ENCODE measurements around the gene EID1.
"Not testable (repeated sequence)": the region's sequence is repeated elsewhere in the genome, so short reads cannot be mapped to it uniquely, and the experiment has no call there.

EID1 gene, protein sequence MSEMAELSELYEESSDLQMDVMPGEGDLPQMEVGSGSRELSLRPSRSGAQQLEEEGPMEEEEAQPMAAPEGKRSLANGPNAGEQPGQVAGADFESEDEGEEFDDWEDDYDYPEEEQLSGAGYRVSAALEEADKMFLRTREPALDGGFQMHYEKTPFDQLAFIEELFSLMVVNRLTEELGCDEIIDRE

DNA sequence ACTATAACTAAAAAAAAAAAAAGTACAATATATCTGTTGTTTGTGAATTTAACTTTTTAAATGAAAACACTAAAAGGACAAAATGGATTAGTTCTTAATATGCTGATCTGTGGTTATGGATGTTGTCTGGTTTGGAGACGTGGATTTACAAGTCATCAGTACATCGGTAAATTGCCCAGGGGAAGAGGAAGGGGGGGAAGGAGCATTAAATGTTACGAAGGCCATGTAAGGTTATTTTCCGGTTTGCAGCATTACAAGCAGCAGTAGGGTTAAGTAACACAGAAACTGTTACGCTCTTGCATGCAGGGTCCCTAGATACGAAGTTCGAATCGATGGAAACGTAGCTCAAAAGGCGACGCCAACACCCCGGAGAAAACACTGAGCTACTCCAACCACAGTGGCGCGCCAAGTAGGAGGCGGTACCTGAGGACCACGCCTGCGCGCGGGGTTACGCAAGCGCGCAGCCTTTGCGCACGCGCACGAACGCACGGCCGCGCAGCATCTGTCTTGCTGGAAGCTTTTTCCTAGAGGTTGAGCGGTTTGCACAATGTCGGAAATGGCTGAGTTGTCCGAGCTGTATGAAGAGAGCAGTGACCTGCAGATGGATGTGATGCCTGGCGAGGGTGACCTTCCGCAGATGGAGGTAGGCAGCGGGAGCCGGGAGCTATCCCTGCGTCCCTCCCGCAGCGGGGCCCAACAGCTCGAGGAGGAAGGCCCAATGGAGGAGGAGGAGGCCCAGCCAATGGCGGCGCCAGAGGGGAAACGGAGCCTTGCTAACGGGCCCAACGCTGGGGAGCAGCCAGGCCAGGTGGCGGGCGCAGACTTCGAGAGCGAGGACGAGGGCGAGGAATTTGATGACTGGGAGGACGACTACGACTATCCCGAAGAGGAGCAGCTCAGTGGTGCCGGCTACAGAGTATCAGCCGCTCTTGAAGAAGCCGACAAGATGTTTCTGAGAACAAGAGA is at the start of gene EID1:
TSS of gene EID1 (plus strand) at position 505 of the 966 bp plus-strand sequence. CDS start at position 548, 43 bp downstream.
- DNase-seq, result peak; percentile 83

DNA sequence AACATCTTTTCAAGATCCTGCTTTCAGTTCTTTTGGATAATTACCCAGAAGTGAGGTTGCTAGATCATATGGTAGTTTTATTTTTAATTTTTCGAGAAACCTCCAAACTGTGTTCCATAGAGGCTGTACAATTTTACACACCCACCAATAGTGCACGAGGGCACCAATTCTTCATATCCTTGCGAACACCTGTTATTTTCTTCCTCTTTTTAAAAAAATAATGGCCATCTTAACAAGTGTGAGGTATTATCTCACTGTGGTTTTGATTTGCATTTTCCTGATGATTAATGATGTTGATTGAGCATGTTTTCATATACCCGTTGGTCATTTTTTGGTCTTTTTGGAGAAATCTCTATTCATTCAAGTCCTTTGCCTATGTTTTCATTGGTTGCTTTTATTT is 49.5 kb upstream of the EID1 start:
- DNase-seq, result no peak

DNA sequence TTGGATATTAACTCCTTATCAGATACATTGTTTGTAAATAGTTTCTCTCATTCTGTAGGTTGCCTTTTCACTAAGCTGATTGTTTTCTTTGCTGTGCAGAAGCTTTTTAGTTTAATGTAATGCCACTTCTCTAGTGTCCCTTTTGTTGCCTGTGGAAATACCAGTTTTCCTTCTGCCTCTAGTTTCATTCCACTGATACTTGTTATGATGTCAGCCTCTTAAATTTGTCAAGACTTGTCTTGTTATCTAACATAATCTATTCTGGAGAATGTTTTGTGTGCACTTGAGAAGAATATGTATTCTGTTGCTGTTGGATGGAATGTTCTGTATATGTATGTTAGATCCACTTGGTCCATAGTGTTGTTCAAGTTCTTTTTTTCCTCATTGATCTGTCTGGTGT is 49.0 kb upstream of the EID1 start:
- DNase-seq, result no peak

DNA sequence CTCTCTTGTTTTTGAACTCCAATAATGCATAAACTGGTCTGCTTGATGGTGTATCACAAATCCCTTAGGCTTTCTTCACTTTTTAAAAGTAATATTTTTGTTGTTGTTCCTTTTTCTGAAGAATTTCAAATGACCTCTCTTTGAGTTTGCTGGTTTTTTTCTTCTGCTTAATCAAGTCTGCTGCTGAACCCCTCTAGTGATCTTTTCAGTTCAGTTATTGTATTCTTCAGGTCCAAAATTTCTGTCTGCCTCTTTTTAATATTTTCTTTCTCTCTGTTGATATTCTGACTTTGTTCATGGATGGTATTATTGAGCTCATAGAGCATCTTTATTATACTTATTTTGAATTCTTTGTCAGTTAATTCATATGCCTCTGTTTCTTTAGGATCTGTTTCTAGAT is 45.3 kb upstream of the EID1 start:
- DNase-seq, result no peak

DNA sequence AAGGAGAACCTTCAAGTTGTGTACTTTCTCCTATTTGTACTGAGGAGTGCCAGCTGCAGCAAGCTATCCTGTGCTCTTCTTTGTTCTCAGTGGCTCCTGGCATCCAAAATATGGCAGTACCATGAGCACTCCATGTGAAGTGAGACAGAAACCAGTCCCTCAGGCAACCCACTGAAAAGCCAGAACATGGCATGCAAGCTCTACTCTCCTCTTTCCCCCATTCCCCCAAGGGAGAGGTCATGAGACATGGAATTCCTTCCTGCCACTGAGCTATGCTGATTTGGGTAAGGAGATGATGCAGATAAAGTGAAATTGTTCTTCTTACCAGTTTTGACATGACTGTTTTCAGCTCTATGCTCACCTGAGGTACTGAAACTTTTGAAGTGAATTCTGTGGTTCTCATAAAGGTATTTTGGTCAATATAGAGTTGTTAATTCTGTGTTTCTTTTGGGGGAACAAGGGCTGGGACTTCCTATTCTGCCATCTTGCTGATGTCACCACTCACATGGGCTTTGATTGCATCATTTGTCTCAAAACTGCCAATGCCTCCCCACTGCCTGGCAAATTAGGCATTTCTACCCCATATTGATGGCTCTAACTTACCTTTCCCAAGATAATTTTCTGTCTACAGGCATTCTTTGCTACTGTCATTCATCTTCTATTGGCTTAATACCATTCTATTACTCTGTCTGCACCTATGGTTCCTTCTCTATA is 44.3 kb upstream of the EID1 start:
- DNase-seq, result no peak

DNA sequence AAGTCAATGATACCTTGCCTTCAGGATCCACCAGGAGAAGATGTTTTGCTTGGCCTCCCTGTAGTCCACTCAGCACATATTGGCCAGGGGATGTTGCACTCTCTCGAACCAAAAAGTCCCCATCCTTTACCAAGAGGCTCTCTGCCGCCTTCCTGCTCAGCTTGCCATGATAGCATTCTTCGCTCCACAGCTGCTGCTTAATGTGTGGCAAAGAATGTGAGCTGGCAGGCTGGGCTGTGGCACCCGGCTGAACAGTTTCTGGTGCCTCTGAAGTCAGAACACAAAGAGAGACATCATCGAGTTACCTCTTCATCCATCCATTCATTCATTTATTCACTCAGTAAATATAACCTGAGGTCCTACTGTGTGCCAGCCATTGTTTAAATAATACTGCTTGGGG is 43.2 kb upstream of the EID1 start:
- no peak for DNase-seq

DNA sequence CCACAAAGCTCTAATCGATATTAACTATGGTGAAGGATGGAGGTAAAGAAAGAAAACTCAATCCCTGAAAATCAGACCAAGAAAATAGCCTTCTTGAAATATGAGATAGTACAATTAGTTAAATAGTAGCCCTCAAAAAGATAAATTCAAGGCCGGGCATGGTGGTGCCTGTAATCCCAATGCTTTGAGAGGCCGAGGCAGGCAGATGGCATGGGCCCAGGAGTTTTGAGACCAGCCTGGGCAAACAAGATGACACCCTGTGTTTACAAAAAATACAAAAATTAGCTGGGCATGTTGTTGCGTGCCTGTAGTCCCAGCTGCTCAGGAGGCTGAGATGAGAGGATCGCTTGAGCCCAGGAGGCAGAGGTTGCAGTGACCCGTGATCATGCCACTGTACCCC is 35.4 kb upstream of the EID1 start:
- DNase-seq, result no peak

DNA sequence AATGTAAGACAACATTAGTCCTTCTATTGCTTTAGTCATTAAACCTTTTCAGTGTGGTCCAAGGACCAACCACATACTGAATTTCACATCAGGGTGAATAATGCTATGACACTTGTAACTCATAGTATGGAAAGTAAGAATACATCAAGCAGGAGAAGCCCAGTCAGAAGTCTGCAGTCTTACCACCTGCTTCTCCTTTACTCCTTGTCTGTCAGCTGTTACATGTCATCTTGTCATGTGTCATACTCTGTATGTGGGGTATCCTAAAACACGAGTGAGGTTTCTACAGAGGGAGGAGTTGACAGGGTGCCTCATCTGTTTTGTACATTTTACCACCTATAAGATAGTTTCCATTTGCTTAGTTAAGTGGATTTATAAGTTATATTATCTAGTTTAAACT is 32.8 kb upstream of the EID1 start:
- DNase-seq, result no peak

DNA sequence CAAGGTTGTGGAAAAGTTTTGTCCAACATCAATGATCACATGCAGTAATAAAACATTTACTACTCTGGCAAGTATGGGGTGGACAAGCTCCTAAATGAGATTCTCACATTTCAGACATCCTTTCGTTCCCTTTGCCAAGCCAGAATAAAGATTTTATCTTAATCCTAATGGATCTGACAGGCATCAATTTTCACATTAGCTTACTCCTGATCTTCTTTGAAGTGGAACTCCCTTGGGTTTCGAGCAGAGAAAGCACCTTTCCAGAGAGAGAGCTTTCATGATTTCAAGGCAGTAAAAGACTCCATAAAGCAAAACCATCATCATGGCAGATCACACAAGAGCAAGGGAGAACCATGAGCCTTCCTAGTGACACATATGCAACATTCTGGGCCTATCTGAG is 27.3 kb upstream of the EID1 start:
- no peak for DNase-seq

DNA sequence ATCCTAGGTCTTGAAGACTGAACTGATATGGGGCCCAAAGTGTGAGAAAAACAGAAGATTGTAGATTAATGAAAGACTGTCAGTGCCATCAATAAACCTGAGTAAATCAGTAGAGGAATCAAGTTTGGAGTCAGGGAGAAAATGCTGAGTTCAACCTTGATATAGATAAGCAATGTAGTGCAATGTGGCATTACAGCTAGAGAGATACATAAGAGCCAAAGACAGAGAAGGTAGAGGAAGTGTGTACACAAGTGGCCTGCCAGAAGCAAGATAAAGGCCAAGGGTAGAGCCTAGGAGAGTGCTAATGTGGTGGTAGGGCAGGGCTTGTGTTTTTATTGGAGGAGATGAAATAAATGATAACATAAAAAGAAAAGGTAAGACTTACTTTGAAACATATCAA is 26.0 kb upstream of the EID1 start:
- no peak for DNase-seq

DNA sequence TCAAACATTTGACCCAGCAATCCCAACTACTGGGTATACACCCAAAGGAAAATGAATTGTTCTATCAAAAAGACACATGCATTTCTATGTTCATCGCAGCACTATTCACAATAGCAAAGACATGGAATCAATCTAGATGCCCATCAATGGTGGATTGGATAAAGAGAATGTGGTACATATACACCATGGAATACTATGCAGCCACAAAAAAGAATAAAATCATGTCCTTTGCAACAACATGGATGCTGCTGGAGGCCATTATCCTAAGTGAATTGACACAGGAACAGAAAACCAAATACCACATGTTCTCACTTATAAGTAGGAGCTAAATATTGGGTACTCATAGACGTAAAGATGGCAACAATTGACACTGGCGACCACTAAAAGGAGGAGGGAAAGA is 23.5 kb upstream of the EID1 start:
- DNase-seq, result not testable (repeated sequence)

DNA sequence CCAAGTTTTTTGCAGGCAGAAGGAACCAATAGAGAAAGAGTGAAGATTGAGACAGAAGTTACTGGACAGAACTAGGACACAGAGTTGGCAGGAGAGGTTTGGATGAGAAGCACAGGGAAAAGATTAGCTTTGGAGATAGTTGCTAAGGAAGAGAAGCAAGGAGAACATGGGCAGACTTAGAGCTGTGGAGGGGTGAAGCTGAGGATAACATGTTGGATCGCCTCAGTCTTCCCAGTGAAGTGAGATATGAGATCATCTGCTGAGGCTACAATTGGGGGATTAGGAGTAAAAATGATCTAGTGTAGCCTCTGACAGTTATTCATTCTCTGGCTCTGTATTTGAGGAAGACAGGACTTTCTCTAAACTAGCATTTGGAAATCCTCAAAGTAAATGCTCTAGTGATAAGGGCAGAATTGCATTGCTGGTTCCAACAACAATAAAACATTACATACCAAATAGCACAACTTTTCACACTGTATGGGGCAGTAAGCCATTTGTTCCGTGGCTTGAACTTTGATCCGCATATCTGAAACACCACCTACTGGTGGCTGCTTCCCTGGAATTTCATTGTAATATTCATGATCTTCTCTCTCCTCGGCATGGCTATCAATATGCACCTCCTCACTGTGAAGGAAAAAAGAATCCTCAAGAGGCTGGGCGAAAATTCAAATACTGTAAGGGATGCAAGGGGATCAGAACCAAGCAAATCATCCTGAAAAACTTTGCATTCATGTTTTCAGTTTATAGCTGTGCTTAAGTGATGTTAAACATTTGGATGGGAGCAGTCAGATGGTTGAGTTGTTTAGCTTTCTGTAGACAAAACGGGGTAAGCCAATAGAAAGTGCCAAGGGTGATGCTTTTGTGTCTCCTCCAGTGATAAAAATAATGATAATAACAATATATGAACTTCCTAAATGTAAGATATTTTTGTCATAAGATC is 22.2 kb upstream of the EID1 start:
- no peak for DNase-seq

DNA sequence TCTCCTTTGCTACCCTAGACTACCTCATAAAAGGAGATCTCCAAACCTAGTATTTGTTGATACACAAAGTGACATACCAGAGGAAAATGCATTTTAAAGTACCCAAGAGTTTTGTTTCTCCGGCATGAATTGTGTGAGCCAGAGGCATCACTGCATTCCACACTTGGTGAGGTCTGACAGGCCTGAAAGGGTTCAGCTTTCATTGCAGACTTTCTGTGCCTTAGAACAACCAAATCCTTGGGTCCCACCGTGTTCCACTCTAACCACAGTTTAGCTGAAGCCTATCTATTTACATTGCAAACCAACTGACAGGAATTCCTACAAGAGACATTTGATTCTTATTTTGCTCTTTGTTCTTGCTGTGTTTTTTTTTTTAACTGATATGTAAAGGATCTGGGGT is 21.0 kb upstream of the EID1 start:
- no peak for DNase-seq

DNA sequence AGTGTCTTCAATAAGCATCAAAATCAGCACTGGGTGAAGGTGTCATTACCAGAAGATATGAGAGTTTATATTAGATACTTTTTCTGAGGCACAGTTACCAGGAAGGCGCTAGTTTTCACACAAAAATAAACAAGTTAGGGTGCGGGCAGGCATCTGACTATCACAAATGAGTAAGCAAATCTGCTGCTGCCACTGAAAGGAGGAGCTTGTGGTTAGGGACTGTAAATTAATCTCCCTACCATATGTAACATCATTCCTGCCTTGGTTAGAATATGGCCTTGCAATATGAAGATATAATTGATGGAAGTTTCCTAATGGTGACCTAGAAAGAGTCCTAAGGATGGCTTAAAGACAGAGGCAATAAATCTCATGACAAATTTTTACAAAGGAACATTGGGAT is 19.5 kb upstream of the EID1 start:
- no peak for DNase-seq

DNA sequence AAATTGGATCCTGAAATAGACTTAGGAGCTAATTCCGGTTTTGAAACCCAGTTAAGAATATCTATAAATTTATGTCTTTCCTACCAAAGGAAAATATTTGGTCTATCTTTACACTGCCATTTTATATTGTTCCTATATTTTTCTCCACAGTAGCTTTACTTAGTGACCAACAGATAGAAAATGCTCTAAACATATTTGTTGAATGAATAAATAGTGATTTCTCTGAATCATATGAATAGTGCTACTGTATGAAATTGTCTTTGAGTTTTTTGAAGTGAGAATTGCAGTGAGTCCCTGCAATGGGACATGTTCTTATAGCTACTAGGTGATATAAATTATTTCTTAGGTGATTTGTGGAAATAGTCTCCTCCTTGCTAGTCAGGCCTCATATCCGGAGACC is 18.5 kb upstream of the EID1 start:
- DNase-seq, result no peak

DNA sequence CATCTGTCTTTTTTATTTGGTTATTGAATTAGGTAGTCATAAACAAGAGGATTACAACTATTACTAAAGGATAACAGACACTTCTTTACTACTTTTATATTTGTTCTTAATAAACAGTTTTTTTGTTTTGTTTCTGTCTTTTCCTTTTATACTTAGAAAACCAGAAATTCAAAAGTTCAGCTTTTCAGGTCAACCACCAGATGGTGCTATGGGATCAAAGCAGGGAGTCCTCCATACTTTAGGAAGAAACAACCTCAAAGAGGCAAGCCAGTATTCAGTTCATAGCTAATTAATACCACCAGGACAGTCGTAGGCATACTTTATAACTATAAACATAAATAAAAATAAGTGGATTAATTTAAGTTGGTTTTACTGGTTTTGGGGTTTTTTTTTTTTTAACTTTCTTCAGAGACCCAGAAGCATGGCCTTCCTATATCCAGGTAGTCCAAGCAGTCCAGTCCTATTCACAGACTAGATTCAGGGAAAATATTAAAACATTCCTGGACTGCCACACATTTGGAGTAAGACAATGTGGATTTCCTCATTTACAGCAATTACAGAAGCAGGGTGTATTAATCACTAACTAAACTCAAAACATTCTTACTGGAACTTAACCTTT is 16.0 kb upstream of the EID1 start:
- no peak for DNase-seq

DNA sequence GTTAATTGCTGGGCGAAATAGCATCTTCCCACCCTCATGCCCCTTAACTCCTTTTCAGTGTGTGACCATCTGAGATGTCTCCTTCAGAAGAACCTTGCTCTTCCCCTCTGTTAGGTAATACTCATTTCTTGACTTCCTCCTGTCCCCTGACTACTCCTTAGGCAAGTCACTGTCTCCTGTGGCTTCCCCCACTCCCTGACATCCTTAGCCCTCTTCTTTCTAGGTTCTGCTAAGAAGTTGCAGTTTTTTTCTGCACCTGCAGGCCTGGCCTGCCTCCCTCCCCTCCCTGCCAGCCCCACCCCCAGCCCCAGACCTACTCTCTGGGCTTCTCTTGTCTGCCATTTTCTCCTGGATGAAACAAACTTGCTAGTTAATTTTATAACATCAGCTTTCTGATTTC is 15.2 kb upstream of the EID1 start:
- no peak for DNase-seq

DNA sequence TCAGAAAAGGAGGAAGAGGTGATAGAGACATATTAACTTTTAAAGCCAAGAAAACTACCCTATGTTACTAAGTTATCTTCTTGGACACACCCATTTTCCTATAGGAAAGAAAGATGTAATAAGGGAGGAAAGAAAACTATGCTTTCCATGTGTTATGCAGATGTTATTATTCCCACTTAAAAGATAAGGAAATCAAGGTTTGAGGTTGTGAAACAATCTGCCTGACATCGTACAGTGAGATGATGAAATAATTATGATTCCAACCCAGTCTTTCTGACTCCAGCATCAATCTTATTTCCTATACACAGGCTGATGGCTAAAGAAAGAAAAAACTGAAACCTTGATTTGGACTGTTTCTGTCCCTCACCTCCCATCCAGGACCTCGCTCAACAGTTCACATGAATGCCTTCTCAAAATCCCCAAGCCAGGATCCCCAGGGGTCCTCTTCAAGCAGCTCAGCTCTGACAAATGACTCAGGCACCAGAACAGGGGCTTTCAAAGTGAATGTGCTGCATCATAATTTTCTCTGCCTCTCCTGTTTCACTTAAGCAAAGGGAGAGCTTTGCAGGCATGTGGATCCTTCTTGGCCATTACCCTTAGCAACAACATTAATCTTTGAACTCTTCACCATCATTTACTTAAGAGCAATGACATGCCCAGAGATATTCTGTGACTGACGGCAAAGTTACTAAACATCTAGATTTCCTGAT is 12.4 kb upstream of the EID1 start:
- no peak for DNase-seq

DNA sequence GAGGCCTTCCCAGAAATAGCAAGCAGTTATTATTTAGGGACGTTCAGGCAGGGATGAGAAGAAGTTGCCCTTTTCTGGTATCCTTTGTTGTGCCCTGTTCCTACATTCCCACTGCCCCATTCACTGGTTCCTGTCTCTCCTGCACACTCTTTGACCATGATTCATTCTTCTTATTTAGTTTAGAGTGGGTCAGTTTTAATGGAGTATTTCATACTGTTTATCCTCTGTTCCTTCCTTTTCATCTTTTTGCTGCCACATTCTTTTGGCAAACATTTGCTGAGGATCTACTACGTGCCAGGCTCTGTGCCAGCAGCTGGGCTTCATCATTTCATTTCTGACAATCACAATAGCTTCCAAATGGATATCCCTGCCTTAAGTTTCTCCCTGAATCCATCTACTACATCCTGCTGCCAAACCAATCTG is 11.8 kb upstream of the EID1 start:
- DNase-seq, result no peak

DNA sequence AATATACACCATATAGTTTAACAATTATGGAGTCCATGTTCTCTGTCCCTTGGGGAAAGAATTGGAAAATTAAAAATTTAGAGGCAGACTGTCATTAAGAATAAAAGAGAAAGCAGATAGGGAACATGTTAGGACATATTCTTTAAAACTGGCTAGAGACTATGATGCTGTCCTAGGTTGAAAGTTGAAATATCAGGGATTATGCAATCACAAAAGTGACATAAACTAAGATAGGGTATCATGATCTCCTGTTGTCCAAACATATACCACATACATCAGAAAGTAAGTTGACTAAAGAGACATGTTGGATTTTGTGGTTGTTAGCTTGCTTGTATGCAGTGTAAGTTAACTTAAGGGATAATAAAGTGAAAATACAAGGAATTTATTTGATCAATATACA is 9.9 kb upstream of the EID1 start:
- DNase-seq, result no peak

DNA sequence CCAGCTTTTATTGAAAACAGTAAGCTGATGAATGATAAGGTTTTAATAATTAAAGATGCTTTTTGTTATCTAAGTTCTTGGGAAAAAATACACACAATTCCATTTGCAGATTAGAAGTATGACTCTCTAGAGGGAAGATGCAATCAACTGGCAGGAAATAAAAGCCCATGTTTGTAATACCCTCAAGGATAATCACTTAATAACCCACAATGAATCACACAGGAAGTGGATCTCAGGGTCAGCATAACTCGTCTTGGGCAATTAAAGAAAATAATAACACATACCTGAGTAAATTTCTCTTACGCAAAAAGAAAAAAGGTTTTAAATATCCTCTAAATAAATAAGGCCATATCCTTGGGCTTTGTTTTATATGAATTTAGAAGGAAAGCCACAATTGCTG is 9.4 kb upstream of the EID1 start:
- no peak for DNase-seq

DNA sequence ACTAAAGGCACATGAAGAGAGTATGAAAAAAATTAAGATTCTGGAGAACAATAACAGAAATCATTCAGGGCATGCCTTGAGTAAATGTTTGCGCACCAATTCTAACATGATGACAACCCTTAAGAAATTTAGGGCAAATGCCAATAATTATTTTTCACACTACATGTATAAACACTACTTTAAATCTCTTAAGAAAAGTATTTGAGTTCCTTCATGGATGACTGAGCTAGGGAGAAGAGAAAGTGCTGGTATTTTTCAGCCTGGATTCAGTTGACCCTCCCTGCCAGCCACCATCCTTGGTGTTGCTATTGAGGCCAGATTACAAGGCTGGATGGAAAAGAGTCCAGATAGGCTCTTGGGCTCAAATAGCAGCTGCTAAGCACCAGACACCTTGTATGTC is 8.0 kb upstream of the EID1 start:
- no peak for DNase-seq

All from GOT3 (cell line).